ENCODE measurements around the gene SIGLEC8. TPM values are rescaled to one million over a fixed set of nuclear protein-coding genes. Genes with fewer than 3 reads are reported as not detected.
"Not testable (repeated sequence)": the region's sequence is repeated elsewhere in the genome, so short reads cannot be mapped to it uniquely, and the experiment has no call there.

The SIGLEC8 gene
- total RNA-seq, 2 donors from 2014 or later: not detected

DNA sequence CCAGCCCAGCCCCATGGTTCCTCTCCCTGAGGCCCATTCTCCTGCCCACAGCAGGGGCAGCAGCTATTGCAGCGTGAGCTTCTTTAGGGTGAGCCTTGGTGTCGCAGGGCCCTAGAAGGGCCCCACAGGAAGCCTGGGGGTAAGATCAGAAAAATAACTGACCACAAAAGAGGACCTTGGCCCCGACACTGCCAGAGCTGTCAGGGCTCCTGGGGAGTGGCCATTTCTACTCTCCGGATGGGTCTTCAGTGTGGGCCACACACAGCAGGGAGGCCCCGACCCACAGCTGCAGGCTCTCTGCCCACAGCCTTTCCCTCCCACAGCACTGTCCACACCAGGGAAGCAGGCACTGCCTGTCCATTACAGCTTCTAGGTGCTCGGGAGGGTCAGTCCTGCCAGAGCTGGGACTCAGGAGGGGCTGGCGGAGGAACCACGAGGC lies 3.5 kb upstream of the SIGLEC8 start:
- DNase-seq (ENCODE audit: low spot score in 2 of 2): no peak
- H3K27ac Mint-ChIP-seq: no peak overlapping the region
- H3K9me3 Mint-ChIP-seq: no peaks in the 10 kb centered on the region
- H3K36me3 Mint-ChIP-seq: no peaks in the 10 kb centered on the region
- ATAC-seq: no peak

DNA sequence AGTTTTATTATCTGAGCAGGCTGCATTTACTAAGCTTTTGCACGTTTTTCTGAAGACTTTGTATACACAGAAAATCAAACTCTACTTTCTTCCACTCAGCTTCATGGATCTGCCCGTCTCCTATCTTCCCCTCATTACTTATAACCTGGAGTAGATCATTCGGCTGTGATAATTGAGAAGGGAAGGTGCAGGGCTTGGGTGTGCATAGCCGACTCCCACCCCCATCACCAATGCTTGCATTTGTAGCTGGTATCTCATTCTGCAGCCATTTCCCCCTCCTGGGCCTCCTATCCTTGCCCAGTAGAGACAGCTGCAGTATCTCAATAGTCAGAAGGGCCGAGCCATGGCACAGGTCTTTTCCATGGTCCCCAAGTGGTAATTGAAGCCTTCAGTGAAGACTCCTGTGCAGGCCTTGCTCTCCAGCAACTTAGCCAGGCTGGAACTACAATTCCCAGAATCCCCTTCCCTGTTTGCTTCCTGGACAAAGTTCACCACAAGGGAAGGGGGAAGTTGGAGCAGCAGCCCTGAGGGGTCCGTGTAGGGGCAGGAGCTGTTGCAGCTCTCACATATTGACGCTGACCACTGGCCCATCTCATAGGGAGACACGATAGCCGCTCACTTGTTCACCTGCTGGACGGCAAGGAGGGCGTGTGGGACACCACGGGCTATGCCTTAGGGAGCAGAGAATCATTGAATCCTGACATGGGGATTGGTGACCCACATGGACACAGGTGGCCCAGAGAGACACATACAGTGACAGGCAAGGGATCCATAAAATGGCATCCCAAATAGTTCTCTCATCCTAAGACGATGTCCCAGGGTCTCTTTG lies 2.1 kb upstream of the SIGLEC8 start:
- H3K27ac Mint-ChIP-seq: peak overlapping the region in 1 of 2 donors; percentile 52
- H3K36me3 Mint-ChIP-seq: no peaks in the 10 kb centered on the region
- DNase-seq (ENCODE audit: low spot score in 2 of 2) (no peak), ATAC-seq (no peak)
- no peaks in the 10 kb centered on the region for H3K9me3 Mint-ChIP-seq

DNA sequence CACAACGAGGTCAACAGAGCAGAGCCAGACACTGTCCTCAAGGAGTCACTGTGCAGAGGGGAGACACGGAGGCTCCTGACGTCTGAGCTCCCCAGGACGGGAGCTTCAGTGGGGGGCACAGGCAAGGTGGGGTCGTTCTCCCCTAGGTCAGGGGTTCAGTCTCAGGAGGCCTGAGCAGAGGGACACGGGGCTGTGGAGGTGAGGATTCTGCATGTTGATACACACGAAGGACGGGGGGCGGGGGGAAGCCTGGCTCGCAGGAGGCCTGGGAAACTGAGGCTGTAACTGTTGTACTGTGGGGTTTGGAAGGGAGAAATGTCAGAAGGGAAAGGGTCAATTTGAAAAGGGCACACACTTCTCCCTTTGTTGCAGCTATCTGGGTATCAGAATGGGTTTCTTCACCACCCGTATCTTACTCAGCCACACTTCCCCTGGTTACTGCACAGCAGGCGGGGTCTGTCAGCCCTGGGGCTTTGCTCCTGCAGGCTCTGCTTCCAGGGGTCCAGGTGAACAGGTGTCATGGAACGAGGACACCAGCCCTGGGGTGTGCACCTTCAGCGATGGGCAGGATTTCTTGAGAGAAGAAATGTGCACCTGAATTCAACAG lies 748 bp upstream of the SIGLEC8 start:
- no peak for ATAC-seq
- no peaks in the 10 kb centered on the region for H3K9me3 Mint-ChIP-seq
- no peaks in the 10 kb centered on the region for H3K36me3 Mint-ChIP-seq
- no peak for DNase-seq (ENCODE audit: low spot score in 2 of 2)
- H3K27ac Mint-ChIP-seq: no peak overlapping the region

DNA sequence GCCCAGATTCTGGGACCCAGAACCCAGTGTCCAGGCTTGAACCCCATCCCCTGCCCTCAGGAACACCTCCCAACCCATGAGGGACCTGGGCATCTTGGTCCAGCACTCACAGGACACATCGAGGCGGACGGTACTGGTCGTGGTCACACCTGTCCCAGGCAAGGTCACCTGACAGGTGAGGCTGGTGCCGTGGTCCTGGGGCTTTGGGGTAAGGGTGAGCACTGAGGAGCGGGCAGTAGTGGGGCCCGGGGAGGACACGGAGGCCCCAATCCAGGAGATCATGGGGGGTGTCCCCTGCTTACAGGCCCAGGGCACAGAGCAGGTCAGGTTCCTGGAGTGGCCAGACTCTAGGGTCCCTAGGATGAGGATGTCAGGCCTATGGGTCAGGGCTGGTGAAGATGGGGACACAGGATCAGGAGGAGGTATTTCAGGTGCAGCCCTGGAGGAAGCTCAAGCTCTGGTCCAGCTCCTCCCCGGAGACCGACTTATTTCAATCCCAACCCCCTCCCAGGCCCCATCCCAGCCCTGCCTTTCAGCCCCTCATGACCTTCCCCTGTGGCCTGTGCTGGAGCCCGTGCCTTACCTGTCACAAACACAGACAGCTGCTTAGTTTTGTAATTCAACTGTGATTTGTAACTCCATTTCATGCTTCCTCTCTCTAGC lies 772 bp downstream of the SIGLEC8 start:
- Mint-ChIP-seq H3K9me3 (no peaks in the 10 kb centered on the region), H3K36me3 (peaks cover 0 to 1% of the 10 kb centered on the region in 2 donors), H3K27ac (no peak overlapping the region)
- no peak for ATAC-seq
- no peak for DNase-seq (ENCODE audit: low spot score in 2 of 2)

DNA sequence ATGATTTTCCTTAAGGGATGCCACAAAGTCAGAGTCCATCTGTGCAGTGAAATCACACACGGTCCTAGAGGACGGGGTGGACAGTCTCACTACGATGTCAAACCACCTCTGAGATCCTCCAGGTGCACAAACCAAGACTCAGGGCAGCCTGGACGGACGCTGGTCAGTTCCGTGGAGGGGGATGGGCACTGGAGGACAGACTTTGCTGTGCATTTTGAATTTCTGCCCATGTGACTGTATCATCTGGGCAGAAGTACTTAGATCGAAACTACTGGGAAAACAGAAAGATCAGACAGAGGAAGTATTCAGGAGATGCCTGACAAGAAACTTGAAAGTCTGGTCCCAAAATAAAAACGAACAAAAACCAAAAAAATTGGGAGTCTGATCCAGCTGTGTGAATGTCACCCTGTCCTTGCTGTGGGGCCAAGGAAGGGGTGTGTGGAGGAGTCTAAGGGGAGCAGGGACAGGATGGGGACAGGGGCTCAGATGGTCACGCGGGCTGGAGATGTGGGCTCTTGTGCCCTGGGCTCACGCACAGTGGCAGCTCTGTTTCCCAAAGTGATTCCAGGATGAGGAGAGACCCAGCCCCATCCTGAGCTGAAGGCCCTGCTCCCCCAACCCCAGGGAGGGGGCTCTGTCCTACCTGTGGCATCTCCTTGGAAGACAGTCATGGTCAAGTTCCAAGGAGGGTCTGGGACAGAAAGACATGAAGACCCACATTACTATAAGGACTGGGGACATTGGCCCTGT lies 1.5 kb downstream of the SIGLEC8 start:
- Mint-ChIP-seq H3K9me3 (peaks cover 0 to 5% of the 10 kb centered on the region in 2 donors), H3K36me3 (peaks cover 0 to 7% of the 10 kb centered on the region in 2 donors), H3K27ac (no peak overlapping the region)
- ATAC-seq (no peak), DNase-seq (ENCODE audit: low spot score in 2 of 2) (no peak)

DNA sequence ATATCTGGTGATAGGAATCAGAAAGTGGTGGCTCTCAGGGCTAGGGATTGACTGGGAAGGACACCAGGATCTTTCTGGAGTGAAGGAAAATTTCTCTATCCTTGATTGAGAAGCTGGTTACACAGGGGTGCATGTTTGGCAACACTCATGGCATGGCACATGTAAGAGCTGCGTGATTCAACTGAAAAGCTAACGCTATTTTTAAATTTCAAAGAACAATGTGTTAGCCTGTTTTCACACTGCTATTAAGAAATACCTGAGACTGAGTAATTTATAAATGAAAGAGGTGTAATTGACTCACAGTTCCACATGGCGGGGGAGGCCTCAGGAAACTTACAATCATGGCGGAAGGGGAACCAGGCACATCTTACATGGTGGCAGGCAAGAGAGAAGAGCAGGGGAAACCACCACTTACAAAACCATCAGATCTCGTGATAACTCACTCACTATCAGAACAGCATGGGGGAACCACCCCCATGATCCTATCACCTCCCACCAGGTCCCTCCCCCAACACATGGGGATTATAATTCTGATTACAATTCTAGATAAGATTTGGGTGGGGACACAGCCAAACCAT lies 7.4 kb downstream of the SIGLEC8 start:
- ATAC-seq: peak in 1 of 2 donors; percentile 66
- DNase-seq (ENCODE audit: low spot score in 2 of 2): no peak
- Mint-ChIP-seq H3K36me3 (peaks cover 33 to 40% of the 10 kb centered on the region in 2 donors), H3K27ac (peak overlapping the region in 1 of 2 donors; percentile 76), H3K9me3 (peaks cover 26 to 30% of the 10 kb centered on the region in 2 donors)

DNA sequence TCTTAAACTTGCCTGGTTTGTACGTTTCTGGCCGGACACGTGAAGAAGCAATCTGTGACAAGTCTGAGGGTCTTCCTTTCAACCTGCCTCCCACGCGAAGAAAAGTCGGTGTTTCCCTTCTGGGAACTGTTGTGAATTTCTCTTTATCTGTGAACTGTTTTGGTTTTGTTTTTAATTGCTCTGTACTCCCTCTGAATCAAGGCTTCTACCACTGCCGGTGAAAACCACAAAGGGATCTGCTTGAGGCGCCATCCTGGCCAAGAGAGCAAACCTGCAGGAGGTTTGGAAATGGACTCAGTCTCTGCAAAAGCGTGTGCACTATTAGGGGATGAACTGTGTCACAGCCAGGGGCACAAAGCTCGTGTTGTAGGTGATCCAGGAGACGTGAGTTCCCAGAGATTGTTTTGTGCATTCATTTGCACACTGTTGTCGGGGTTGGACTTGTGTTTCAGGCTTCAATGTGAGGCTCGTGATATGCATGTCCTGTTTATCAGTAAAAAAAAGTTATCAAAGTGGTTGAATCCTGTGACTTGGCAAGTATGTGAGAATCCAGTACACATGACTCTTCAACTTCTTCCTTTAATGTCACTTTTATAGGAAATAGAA lies 9.7 kb downstream of the SIGLEC8 start:
- Mint-ChIP-seq H3K36me3 (peaks cover 33 to 40% of the 10 kb centered on the region in 2 donors), H3K9me3 (peaks cover 29 to 30% of the 10 kb centered on the region in 2 donors), H3K27ac (peak overlapping the region in 1 of 2 donors; percentile 90)
- DNase-seq (ENCODE audit: low spot score in 2 of 2) (peak in 1 of 2 donors; percentile 26), ATAC-seq (peak; percentile 89 to 95)

DNA sequence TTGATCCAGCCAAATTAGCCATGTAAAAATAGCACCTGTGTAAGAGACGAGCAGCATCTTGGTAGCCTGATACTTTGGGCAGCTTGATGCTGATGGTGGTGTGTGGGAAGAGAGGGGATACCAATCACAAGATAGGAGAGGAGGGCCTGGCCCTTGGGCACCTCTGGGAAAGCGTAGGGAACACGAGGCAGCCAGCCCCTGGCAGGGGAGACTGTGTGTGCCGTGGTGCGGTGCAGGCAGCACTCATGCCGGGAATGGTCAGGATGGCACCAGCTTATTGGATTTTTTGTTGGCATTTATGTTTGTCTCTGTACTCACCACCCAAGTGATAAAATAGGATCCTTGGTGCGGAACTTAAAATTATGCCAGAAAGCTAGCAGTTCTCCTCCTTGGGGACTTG lies 10.2 kb downstream of the SIGLEC8 start:
- Mint-ChIP-seq H3K9me3 (peaks cover 29 to 30% of the 10 kb centered on the region in 2 donors), H3K27ac (peak overlapping the region in 1 of 2 donors; percentile 90), H3K36me3 (peaks cover 33 to 40% of the 10 kb centered on the region in 2 donors)
- DNase-seq (ENCODE audit: low spot score in 2 of 2) (no peak), ATAC-seq (peak; percentile 4 to 27)

DNA sequence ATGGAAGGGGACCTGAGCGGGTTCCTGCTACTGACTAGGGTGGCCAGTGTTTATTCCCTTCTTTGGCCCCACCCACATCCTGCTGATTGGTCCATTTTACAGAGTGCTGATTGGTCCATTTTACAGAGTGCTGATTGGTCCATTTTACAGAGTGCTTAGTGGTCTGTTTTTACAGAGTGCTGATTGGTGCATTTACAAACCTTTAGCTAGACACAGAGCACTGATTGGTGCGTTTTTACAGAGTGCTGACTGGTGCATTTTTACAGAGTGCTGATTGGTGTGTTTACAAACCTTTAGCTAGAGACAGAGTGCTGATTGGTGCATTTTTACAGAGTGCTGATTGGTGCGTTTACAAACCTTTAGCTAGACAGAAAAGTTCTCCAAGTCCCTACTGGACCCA lies 10.7 kb downstream of the SIGLEC8 start:
- ATAC-seq; DNase-seq (ENCODE audit: low spot score in 2 of 2): not testable (repeated sequence)
- Mint-ChIP-seq H3K9me3 (peaks cover 29 to 30% of the 10 kb centered on the region in 2 donors), H3K27ac (peak overlapping the region in 1 of 2 donors; percentile 90), H3K36me3 (peaks cover 32 to 40% of the 10 kb centered on the region in 2 donors)

DNA sequence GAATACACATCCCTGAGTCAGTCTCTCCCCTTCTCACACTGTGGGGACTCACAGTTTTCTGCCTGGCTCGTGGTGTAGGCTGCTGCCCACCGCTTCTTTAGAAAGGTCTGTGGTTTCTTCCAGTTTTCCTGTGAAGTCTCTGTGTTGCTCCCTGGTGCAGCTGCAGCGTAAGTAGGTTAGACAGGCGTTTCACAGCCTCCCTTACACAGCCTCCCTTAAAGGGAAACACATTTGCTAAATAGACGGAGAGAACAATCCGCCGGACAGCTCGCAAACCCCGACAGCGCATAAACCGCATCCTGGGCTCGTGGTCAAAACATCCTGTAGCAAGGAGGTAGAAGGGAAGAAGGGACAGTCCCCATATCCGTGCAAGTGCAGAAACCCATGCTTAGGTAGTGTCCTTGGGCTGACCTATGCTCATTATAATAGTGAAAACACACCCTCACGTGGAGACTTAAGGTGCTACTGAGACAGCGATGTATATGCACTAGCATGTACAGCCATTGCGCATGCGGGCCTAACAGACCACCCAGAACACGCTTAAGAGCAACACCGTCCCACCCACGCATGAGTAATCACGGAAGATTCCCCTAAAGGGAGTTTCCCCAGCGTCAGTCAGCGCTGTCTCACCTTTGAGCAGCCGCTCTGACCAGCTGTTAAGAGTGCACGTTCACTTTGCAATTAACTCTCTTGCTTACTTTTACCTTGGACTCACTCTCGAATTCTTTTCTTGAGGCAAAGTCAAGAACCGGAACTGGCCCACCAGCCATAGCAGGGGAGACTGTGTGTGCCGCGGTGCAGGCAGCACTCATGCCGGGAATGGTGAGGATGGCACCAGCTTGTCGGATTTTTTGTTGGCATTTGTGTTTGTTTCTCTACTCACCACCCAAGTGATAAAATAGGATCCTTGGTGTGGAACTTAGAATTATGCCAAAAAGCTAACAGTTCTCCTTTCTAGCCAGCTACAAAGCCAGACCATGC lies 16.6 kb downstream of the SIGLEC8 start:
- Mint-ChIP-seq H3K36me3 (peaks cover 3% of the 10 kb centered on the region in 2 donors), H3K9me3 (peaks cover 2 to 6% of the 10 kb centered on the region in 2 donors), H3K27ac (peak overlapping the region; percentile 93 to 96)
- peak; percentile 85 to 93 for ATAC-seq
- peak; percentile 81 to 95 for DNase-seq (ENCODE audit: low spot score in 2 of 2)

DNA sequence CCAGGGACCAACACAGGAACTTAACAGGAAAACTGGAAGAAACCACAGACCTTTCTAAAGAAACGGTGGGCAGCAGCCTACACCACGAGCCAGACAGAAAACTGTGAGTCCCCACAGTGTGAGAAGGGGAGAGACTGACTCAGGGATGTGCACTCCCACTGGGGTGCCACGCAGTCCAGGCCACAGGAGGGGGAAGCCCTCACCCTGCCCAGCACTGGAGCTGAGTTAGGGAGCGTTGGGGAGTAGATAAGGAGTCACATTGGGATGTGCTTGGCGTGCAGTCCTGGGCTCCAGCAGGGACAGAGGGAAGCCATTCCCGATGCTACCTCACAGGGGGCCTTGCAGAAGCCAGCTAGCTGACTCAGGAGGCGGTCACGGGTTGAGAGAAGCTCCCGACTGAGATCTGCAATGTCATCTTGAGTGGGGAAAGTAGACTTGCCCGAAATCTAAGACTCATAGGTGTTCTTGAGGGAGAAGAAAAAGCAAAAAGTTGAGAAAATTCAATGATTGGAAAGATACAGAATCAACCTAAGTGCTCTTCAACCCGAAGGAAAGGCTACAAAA lies 17.3 kb downstream of the SIGLEC8 start:
- peak overlapping the region; percentile 93 to 96 for H3K27ac Mint-ChIP-seq
- ATAC-seq: peak; percentile 29 to 64

DNA sequence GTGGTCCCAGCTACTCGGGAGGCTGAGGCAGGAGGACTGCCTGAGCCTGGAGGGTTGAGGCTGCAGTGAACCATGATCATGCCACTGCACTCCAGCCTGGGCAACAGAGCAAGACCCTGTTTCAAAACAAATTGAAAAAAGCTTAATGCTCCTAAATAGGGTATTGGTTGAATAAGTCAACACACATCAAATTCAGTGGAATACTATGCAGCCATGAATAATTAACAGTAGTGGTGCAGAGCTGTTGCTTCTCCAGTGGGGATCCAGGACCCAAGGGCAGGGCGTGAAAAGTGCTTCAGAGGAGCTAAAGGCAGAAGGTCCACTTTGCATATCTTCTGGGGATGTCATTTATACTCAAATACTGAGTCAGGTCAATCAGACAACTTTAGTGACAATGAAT lies 18.2 kb downstream of the SIGLEC8 start:
- Mint-ChIP-seq H3K27ac (peak overlapping the region in 1 of 2 donors; percentile 96), H3K9me3 (no peaks in the 10 kb centered on the region)
- no peak for DNase-seq (ENCODE audit: low spot score in 2 of 2)

More for the DNA sequence above, 17.3 kb downstream of the SIGLEC8 start:
- Mint-ChIP-seq H3K36me3 (no peaks in the 10 kb centered on the region), H3K9me3 (peaks cover 0 to 4% of the 10 kb centered on the region in 2 donors)
- DNase-seq (ENCODE audit: low spot score in 2 of 2): peak; percentile 32 to 83

DNA sequence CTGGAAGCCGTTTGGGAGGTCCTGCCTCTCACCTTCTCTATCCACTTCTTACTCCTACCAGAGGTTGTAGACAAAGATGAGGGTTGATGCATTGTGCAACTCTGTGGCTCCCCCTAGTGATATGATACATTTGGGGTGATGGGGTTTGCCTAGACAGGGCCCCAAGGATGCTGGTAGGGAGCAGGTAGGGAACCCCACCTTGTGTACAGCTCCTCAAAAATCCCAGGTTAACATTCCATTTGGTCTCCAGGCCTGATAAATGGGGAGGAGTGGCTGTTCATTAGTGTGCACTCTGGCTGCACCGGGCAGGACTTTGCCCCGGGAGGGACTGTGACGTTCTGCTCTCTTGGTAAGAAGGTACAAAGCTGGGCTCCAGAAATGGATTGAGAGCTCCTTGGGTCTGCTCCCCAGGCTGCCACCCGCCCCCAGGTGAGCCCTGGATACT lies 19.2 kb downstream of the SIGLEC8 start:
- H3K36me3 Mint-ChIP-seq: no peaks in the 10 kb centered on the region
- no peaks in the 10 kb centered on the region for H3K9me3 Mint-ChIP-seq
- no peak overlapping the region for H3K27ac Mint-ChIP-seq
- ATAC-seq (no peak), DNase-seq (ENCODE audit: low spot score in 2 of 2) (peak in 1 of 2 donors; percentile 60)

More for the DNA sequence above, 18.2 kb downstream of the SIGLEC8 start:
- ATAC-seq: no peak
- H3K36me3 Mint-ChIP-seq: no peaks in the 10 kb centered on the region

DNA sequence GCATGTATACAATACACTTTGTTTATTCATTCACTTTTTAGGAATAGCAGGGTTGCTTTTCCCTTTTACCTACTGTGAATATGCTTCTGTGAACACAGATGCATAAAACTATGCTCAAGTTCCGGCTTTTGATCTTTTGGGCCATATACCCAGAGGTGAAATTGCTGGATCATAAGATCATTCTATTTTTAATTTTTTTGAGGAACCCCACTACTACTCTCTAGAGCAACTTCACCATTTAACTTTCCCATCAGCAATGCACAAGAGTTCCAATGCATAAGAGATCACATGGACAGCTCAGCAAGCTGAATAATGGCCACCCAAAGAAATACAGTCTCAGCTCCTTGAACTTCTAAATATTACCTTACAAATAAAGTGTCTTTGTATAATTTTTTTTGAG lies 23.8 kb downstream of the SIGLEC8 start:
- ATAC-seq: no peak
- Mint-ChIP-seq H3K27ac (no peak overlapping the region), H3K36me3 (no peaks in the 10 kb centered on the region), H3K9me3 (no peaks in the 10 kb centered on the region)
- DNase-seq (ENCODE audit: low spot score in 2 of 2): no peak
